ENCODE results near the gene SPARCL1.
"Not testable (repeated sequence)": the region's sequence is repeated elsewhere in the genome, so short reads cannot be mapped to it uniquely, and the experiment has no call there.

SPARCL1 gene

DNA sequence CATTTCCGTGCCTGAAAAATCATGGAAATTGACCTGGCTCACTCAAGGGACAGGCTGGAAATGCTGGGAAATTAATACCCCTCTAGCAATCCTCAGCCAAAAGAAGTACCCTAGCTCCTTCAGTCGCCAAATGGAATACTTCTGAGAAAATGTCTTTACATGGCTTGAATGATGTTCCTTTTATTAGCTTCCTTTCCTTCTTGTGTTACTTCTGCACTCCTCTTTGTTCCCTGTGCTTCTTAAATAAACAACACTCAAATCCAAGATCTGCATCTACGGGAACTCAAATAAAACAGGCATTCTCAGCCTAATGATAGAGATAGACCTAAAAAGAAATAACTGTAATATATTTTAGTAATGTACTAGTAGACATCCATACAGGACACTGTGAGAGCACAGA lies 36.1 kb downstream of the SPARCL1 start (continued):
- TF ChIP-seq, protein P1, sequence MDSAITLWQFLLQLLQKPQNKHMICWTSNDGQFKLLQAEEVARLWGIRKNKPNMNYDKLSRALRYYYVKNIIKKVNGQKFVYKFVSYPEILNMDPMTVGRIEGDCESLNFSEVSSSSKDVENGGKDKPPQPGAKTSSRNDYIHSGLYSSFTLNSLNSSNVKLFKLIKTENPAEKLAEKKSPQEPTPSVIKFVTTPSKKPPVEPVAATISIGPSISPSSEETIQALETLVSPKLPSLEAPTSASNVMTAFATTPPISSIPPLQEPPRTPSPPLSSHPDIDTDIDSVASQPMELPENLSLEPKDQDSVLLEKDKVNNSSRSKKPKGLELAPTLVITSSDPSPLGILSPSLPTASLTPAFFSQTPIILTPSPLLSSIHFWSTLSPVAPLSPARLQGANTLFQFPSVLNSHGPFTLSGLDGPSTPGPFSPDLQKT (IDR thresholded peaks at IDR 0.05; ENCODE audit: borderline replicate concordance, low read depth, low read length), result no peak
- TF ChIP-seq, protein P2, sequence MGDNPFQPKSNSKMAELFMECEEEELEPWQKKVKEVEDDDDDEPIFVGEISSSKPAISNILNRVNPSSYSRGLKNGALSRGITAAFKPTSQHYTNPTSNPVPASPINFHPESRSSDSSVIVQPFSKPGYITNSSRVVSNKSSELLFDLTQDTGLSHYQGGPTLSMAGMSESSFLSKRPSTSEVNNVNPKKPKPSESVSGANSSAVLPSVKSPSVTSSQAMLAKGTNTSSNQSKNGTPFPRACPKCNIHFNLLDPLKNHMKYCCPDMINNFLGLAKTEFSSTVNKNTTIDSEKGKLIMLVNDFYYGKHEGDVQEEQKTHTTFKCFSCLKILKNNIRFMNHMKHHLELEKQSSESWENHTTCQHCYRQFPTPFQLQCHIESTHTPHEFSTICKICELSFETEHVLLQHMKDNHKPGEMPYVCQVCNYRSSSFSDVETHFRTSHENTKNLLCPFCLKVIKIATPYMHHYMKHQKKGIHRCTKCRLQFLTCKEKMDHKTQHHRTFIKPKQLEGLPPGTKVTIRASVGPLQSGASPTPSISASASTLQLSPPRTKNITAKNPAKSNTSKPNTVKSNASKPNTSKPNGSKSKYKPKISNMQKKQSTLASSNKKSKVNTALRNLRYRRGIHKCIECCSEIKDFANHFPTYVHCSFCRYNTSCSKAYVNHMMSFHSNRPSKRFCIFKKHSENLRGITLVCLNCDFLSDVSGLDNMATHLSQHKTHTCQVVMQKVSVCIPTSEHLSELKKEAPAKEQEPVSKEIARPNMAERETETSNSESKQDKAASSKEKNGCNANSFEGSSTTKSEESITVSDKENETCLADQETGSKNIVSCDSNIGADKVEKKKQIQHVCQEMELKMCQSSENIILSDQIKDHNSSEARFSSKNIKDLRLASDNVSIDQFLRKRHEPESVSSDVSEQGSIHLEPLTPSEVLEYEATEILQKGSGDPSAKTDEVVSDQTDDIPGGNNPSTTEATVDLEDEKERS (tag by site-specific recombination; IDR thresholded peaks at IDR 0.05), result no peak
- TF ChIP-seq ZBTB1 (tag by site-specific recombination; IDR thresholded peaks at IDR 0.05) (no peak), SP2 (tag by site-specific recombination; IDR thresholded peaks at IDR 0.05) (no peak), ZNF664 (tag by site-specific recombination; IDR thresholded peaks at IDR 0.05) (no peak), OVOL3 (tag by site-specific recombination; IDR thresholded peaks at IDR 0.05) (no peak), ZNF10 (tag by site-specific recombination; IDR thresholded peaks at IDR 0.05) (no peak), TCF7L2 (IDR thresholded peaks at IDR 0.05; ENCODE audit: borderline replicate concordance, low read depth, low read length) (no peak), ZNF548 (tag by site-specific recombination; IDR thresholded peaks at IDR 0.05) (no peak)
- TF ChIP-seq, protein P3, sequence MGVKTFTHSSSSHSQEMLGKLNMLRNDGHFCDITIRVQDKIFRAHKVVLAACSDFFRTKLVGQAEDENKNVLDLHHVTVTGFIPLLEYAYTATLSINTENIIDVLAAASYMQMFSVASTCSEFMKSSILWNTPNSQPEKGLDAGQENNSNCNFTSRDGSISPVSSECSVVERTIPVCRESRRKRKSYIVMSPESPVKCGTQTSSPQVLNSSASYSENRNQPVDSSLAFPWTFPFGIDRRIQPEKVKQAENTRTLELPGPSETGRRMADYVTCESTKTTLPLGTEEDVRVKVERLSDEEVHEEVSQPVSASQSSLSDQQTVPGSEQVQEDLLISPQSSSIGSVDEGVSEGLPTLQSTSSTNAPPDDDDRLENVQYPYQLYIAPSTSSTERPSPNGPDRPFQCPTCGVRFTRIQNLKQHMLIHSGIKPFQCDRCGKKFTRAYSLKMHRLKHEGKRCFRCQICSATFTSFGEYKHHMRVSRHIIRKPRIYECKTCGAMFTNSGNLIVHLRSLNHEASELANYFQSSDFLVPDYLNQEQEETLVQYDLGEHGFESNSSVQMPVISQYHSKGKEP (tag by site-specific recombination; IDR thresholded peaks at IDR 0.05), result no peak
- TF ChIP-seq, protein P4, sequence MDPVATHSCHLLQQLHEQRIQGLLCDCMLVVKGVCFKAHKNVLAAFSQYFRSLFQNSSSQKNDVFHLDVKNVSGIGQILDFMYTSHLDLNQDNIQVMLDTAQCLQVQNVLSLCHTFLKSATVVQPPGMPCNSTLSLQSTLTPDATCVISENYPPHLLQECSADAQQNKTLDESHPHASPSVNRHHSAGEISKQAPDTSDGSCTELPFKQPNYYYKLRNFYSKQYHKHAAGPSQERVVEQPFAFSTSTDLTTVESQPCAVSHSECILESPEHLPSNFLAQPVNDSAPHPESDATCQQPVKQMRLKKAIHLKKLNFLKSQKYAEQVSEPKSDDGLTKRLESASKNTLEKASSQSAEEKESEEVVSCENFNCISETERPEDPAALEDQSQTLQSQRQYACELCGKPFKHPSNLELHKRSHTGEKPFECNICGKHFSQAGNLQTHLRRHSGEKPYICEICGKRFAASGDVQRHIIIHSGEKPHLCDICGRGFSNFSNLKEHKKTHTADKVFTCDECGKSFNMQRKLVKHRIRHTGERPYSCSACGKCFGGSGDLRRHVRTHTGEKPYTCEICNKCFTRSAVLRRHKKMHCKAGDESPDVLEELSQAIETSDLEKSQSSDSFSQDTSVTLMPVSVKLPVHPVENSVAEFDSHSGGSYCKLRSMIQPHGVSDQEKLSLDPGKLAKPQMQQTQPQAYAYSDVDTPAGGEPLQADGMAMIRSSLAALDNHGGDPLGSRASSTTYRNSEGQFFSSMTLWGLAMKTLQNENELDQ (tag by site-specific recombination; IDR thresholded peaks at IDR 0.05; ENCODE audit: low read depth), result no peak
- TF ChIP-seq, protein P5, sequence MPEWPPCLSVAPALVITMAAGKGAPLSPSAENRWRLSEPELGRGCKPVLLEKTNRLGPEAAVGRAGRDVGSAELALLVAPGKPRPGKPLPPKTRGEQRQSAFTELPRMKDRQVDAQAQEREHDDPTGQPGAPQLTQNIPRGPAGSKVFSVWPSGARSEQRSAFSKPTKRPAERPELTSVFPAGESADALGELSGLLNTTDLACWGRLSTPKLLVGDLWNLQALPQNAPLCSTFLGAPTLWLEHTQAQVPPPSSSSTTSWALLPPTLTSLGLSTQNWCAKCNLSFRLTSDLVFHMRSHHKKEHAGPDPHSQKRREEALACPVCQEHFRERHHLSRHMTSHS (tag by site-specific recombination; IDR thresholded peaks at IDR 0.05), result no peak
- TF ChIP-seq, protein P6, sequence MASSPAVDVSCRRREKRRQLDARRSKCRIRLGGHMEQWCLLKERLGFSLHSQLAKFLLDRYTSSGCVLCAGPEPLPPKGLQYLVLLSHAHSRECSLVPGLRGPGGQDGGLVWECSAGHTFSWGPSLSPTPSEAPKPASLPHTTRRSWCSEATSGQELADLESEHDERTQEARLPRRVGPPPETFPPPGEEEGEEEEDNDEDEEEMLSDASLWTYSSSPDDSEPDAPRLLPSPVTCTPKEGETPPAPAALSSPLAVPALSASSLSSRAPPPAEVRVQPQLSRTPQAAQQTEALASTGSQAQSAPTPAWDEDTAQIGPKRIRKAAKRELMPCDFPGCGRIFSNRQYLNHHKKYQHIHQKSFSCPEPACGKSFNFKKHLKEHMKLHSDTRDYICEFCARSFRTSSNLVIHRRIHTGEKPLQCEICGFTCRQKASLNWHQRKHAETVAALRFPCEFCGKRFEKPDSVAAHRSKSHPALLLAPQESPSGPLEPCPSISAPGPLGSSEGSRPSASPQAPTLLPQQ (tag by site-specific recombination; IDR thresholded peaks at IDR 0.05), result no peak

DNA sequence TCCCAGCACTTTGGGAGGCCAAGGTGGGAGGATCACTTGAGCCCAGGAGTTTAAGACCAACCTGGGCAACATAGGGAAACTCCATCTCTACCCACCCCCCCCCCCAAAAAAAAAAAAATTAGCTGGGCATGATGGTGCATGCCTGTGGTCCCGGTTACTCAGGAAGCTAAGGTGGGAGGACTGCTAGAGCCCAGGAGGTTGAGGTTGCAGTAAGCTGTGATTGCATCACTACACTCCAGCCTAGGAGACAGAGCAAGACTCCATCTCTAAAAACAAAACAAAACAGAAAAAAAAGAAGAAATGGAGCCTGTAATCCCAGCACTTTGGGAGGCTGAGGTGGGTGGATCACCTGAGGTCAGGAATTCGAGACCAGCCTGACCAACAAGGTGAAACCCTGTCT lies 37.3 kb downstream of the SPARCL1 start:
- CTCF ChIA-PET, result interaction anchor here (0.6 kb wide), 1 partner anchor 246 kb away, joined by 3 read pairs; no protein-coding TSS in a partner anchor
- H3K4me3 ChIP-seq (ENCODE audit: low read depth, low read length); POLR2A ChIA-PET; H3K4me1 ChIP-seq (ENCODE audit: control insufficient read depth, insufficient read depth, low read length); H3K36me3 ChIP-seq (ENCODE audit: control insufficient read depth in 2 of 2, insufficient read depth in 1 of 2, low read length in 2 of 2); H3K27ac ChIP-seq (ENCODE audit: extremely low read depth, low read depth, low read length); H3K9me3 ChIP-seq (ENCODE audit: control insufficient read depth, insufficient read depth, low read depth, low read length): not testable (repeated sequence)

All from HEK293 (cell line).